OCI-LY1 (cell line): ENCODE data around the gene SLC47A2.

Experiments used
- CTCF ChIP-seq: fragments of 200-600 bp; sonication (generic), shearing (Covaris generic); IDR thresholded peaks from 2 replicates; pipeline ENCODE4 v1.5.1; 2017; ENCODE audit warnings: mild to moderate bottlenecking, antibody characterized with exemption, low read length, moderate library complexity, mixed read lengths
- EZH2 ChIP-seq: fragments of 200-600 bp; sonication (generic), shearing (Covaris generic); IDR thresholded peaks from 2 replicates; pipeline ENCODE4 v1.8.0; 2017; ENCODE audit warnings: borderline replicate concordance, mixed run types, mild to moderate bottlenecking, antibody characterized with exemption, low read length, moderate library complexity, mixed read lengths

GRCh38 chr17:19705201-19705600 lies 11.2 kb downstream of the SLC47A2 start:
- no peak for TF ChIP-seq CTCF
- no peak for TF ChIP-seq EZH2
